Right lobe of liver (tissue), 6 donors: ENCODE data around the gene CHIT1. TPM values are rescaled to one million over a fixed set of nuclear protein-coding genes. Genes with fewer than 3 reads are reported as not detected.
A peak's percentile ranks its signal among the peaks of the same experiment; 100 is the strongest.
"Not testable (repeated sequence)": the region's sequence is repeated elsewhere in the genome, so short reads cannot be mapped to it uniquely, and the experiment has no call there.

ENCODE experiments used
- ATAC-seq, 4 donors: fragments of 200-7000 bp; cut with Tn5 transposase; one replicate each; pipeline ENCODE4 v1.9.1; 2020; ENCODE audit warnings: mild to moderate bottlenecking in 4 of 4, moderate library complexity in 4 of 4
- DNase-seq, 3 donors: peaks; one replicate each; pipeline ENCODE4 v3.0.0-alpha.2; 2020
- H3K27ac ChIP-seq, 3 donors: fragments of 200-600 bp; one replicate each; pipeline ENCODE4 v1.8.0; 2022
- H3K27me3 ChIP-seq, 2 donors: fragments of 200-600 bp; one replicate each; pipeline ENCODE4 v1.8.0; 2022
- H3K36me3 ChIP-seq, 4 donors: fragments of 200-600 bp; sonication (generic) in 1 of 4; one replicate each; pipeline versions ENCODE4 v1.5.1 to v1.8.0; 2017 to 2022; ENCODE audit warnings: control low read depth in 1 of 4
- H3K4me1 ChIP-seq, 4 donors: fragments of 200-600 bp; sonication (generic) in 1 of 4; one replicate each; pipeline versions ENCODE4 v1.5.1 to v1.8.0; 2017 to 2022; ENCODE audit warnings: control low read depth in 1 of 4
- H3K4me3 ChIP-seq, 3 donors: fragments of 200-600 bp; one replicate each; pipeline ENCODE4 v1.8.0; 2022
- H3K9me3 ChIP-seq, 4 donors: fragments of 200-600 bp; sonication (generic) in 1 of 4; one replicate each; pipeline versions ENCODE4 v1.5.1 to v1.8.0; 2017 to 2022; ENCODE audit warnings: control low read depth in 1 of 4
- CTCF ChIP-seq, 4 donors: fragments of 200-600 bp in 3 of 4; fragments of 450-650 bp in 1 of 4; IDR thresholded peaks; one replicate each; pipeline versions ENCODE4 v1.5.1 to v1.8.0; 2016 to 2022; ENCODE audit warnings: antibody characterized with exemption in 4 of 4, mild to moderate bottlenecking in 2 of 4
- POLR2A ChIP-seq: fragments of 450-650 bp; IDR thresholded peaks from one replicate; pipeline ENCODE4 v1.6.1; 2017; ENCODE audit warnings: antibody characterized with exemption, mild to moderate bottlenecking
- WGBS: methylation state at CpG from one replicate; pipeline ENCODE4 v1.1.6; 2018; ENCODE audit warnings: low coverage, low lambda C conversion rate; ENCODE audit not compliant: insufficient coverage; ENCODE audit errors: missing lambda C conversion rate; 5-methylcytosine and 5-hydroxymethylcytosine counted together
- intact Hi-C, 2 donors: fragments of 100-400 bp; cut with DNase I; formaldehyde crosslinking; loops; one replicate each; pipeline versions ENCODE4 v1.11.2 to v1.14.1; 2022
- total RNA-seq, 6 experiments: library from RNA; depleted of rRNA in 2 of 6; stranded (reverse); fragments of >200 nt in 2 of 6; fragmentation: NEBNext Ultra II Directional in 3 of 6; extraction: Animal tissue kit (Norgen Biotek cat#: 25700) in 3 of 6; gene quantifications; one replicate each; pipeline versions ENCODE4 v1.1.0 to v1.2.4, GENCODE V29; 2016 to 2023
- donor health status: DM: no; HTN: yes; CAD: no.
- donor health status: DM: no; HTN: no; CAD: no.
- donor health status: DM: no; HTN: no; CAD: no.
- donor health status: DM: no; HTN: yes; CAD: no.
- donor health status: DM: no; HTN: yes; CAD: no.

Gene CHIT1
- total RNA-seq, 6 experiments from 2014 or later, result 0.46 to 0.61 (median 0.46) TPM; not detected in 3

- peak overlapping the region; percentile 43 to 64 (median 64) for H3K4me3 ChIP-seq
Observed at GRCh38 chr1:203267347-203267846, 37.9 kb upstream of the CHIT1 start.

GRCh38 chr1:203266140-203266539 is 36.7 kb upstream of the CHIT1 start:
- H3K4me1 ChIP-seq, H3K4me3 ChIP-seq, H3K36me3 ChIP-seq, H3K27ac ChIP-seq, H3K9me3 ChIP-seq, intact Hi-C loops, ATAC-seq, H3K27me3 ChIP-seq, DNase-seq: not testable (repeated sequence)
- WGBS, result 42% methylated on average over 3 of the region's 5 CpGs

More at GRCh38 chr1:203267347-203267846, 37.9 kb upstream of the CHIT1 start:
- ATAC-seq, result peak; percentile 91 to 93 (median 92)
- Histone ChIP-seq H3K27me3 (no peaks in the 10 kb centered on the region), H3K27ac (peak overlapping the region; percentile 53 to 71 (median 56)), H3K9me3 (no peaks in the 10 kb centered on the region), H3K4me1 (peaks cover 0 to 5% (median 0%) of the 10 kb centered on the region in 4 donors), H3K36me3 (no peaks in the 10 kb centered on the region)
- TF ChIP-seq CTCF (IDR thresholded peaks at IDR 0.05), result peak; percentile 89 to 97 (median 92)
- TF ChIP-seq POLR2A, result no peak
- peak; percentile 78 to 82 (median 80) for DNase-seq
- intact Hi-C loops, result no loop called here
- under 1% methylated on average over 16 of the region's 20 CpGs for WGBS

- Histone ChIP-seq H3K27ac (no peak overlapping the region), H3K36me3 (no peaks in the 10 kb centered on the region), H3K4me1 (peaks cover 0 to 5% (median 0%) of the 10 kb centered on the region in 4 donors), H3K9me3 (no peaks in the 10 kb centered on the region), H3K4me3 (no peak overlapping the region), H3K27me3 (no peaks in the 10 kb centered on the region)
- TF ChIP-seq CTCF (IDR thresholded peaks at IDR 0.05) (no peak), POLR2A (no peak)
- DNase-seq (no peak), ATAC-seq (no peak)
- intact Hi-C loops, result no loop called here
- WGBS, result 62% methylated on average over 4 of the region's 4 CpGs
Observed at GRCh38 chr1:203265541-203265940, 36.1 kb upstream of the CHIT1 start.

- no peak for TF ChIP-seq POLR2A
- TF ChIP-seq CTCF (IDR thresholded peaks at IDR 0.05), result no peak
- no peak for DNase-seq
- H3K36me3 ChIP-seq, result no peaks in the 10 kb centered on the region
- H3K27me3 ChIP-seq, result no peaks in the 10 kb centered on the region
- 69% methylated on average over 6 of the region's 6 CpGs for WGBS
- H3K4me1 ChIP-seq, result peaks cover 0 to 5% (median 0%) of the 10 kb centered on the region in 4 donors
- no peak overlapping the region for H3K27ac ChIP-seq
- no peak for ATAC-seq
- no peaks in the 10 kb centered on the region for H3K9me3 ChIP-seq
- intact Hi-C loops, result no loop called here
- no peak overlapping the region for H3K4me3 ChIP-seq
Observed at GRCh38 chr1:203264052-203264501, 34.6 kb upstream of the CHIT1 start.

GRCh38 chr1:203263496-203263895 is 34.0 kb upstream of the CHIT1 start:
- no peak overlapping the region for H3K27ac ChIP-seq
- intact Hi-C loops, result no loop called here
- H3K36me3 ChIP-seq, result no peaks in the 10 kb centered on the region
- WGBS, result 60% methylated on average over 3 of the region's 10 CpGs
- H3K9me3 ChIP-seq, result no peaks in the 10 kb centered on the region
- no peaks in the 10 kb centered on the region for H3K27me3 ChIP-seq
- H3K4me3 ChIP-seq, result no peak overlapping the region
- no peak for TF ChIP-seq CTCF (IDR thresholded peaks at IDR 0.05)
- TF ChIP-seq POLR2A, result no peak
- no peak for DNase-seq
- ATAC-seq, result no peak
- peaks cover 0 to 5% (median 0%) of the 10 kb centered on the region in 4 donors for H3K4me1 ChIP-seq

GRCh38 chr1:203256636-203257035 is 27.2 kb upstream of the CHIT1 start:
- H3K4me3 ChIP-seq, H3K36me3 ChIP-seq, H3K4me1 ChIP-seq, DNase-seq, H3K27me3 ChIP-seq, ATAC-seq, H3K9me3 ChIP-seq, intact Hi-C loops, H3K27ac ChIP-seq: not testable (repeated sequence)
- WGBS, result 61% methylated on average over 4 of the region's 9 CpGs

GRCh38 chr1:203254782-203255181 is 25.3 kb upstream of the CHIT1 start:
- DNase-seq, intact Hi-C loops, H3K4me1 ChIP-seq, H3K36me3 ChIP-seq, H3K27ac ChIP-seq, ATAC-seq, H3K9me3 ChIP-seq, H3K27me3 ChIP-seq, H3K4me3 ChIP-seq: not testable (repeated sequence)
